ENCODE measurements around the gene DUSP19.

The DUSP19 gene

GRCh38 chr2:183049420-183049819 lies 29.1 kb upstream of the DUSP19 start:
- no peak overlapping the region for H3K4me3 ChIP-seq (ENCODE audit: low read depth, low read length)
- no peaks in the 10 kb centered on the region for H3K79me2 ChIP-seq
- no peak overlapping the region for H3K4me2 ChIP-seq (ENCODE audit: low read length)
- H3K36me3 ChIP-seq (ENCODE audit: control insufficient read depth, insufficient read depth, low read length): no peaks in the 10 kb centered on the region
- no peak for TF ChIP-seq CTCF (IDR thresholded peaks at IDR 0.05)
- no peaks in the 10 kb centered on the region for H3K27me3 ChIP-seq (ENCODE audit: control insufficient read depth, insufficient read depth, low read length)
- H3K9ac ChIP-seq: no peak overlapping the region
- H2AFZ ChIP-seq: no peak overlapping the region
- H3K27ac ChIP-seq: no peak overlapping the region
- no peaks in the 10 kb centered on the region for H3K4me1 ChIP-seq
- no peaks in the 10 kb centered on the region for H3K9me3 ChIP-seq (ENCODE audit: control insufficient read depth, low read length)

- no peaks in the 10 kb centered on the region for H3K4me1 ChIP-seq
- no peak overlapping the region for H3K27ac ChIP-seq
- TF ChIP-seq CTCF (IDR thresholded peaks at IDR 0.05): no peak
- no peak overlapping the region for H3K4me2 ChIP-seq (ENCODE audit: low read length)
- no peak overlapping the region for H3K9ac ChIP-seq
- no peak overlapping the region for H3K4me3 ChIP-seq (ENCODE audit: low read depth, low read length)
- no peak overlapping the region for H2AFZ ChIP-seq
- H3K79me2 ChIP-seq: no peaks in the 10 kb centered on the region
- no peaks in the 10 kb centered on the region for H3K36me3 ChIP-seq (ENCODE audit: control insufficient read depth, insufficient read depth, low read length)
- H3K9me3 ChIP-seq (ENCODE audit: control insufficient read depth, low read length): no peaks in the 10 kb centered on the region
- no peaks in the 10 kb centered on the region for H3K27me3 ChIP-seq (ENCODE audit: control insufficient read depth, insufficient read depth, low read length)
Observed at GRCh38 chr2:183057333-183057985, 21.1 kb upstream of the DUSP19 start.

GRCh38 chr2:183059561-183059960 lies 19.0 kb upstream of the DUSP19 start:
- no peak overlapping the region for H3K27ac ChIP-seq

GRCh38 chr2:183060571-183061231 lies 17.8 kb upstream of the DUSP19 start:
- no peak overlapping the region for H3K4me3 ChIP-seq (ENCODE audit: low read depth, low read length)
- H3K27me3 ChIP-seq (ENCODE audit: control insufficient read depth, insufficient read depth, low read length): no peaks in the 10 kb centered on the region
- TF ChIP-seq CTCF (IDR thresholded peaks at IDR 0.05): no peak
- no peaks in the 10 kb centered on the region for H3K9me3 ChIP-seq (ENCODE audit: control insufficient read depth, low read length)
- H2AFZ ChIP-seq: no peak overlapping the region
- no peaks in the 10 kb centered on the region for H3K4me1 ChIP-seq
- H3K79me2 ChIP-seq: no peaks in the 10 kb centered on the region
- no peak overlapping the region for H3K9ac ChIP-seq
- H3K27ac ChIP-seq: no peak overlapping the region
- no peaks in the 10 kb centered on the region for H3K36me3 ChIP-seq (ENCODE audit: control insufficient read depth, insufficient read depth, low read length)
- no peak overlapping the region for H3K4me2 ChIP-seq (ENCODE audit: low read length)

More at GRCh38 chr2:183059561-183059960, 19.0 kb upstream of the DUSP19 start:
- Histone ChIP-seq H3K4me3 (ENCODE audit: low read depth, low read length) (no peak overlapping the region), H3K36me3 (ENCODE audit: control insufficient read depth, insufficient read depth, low read length) (no peaks in the 10 kb centered on the region), H2AFZ (no peak overlapping the region), H3K9ac (no peak overlapping the region), H3K4me2 (ENCODE audit: low read length) (no peak overlapping the region), H3K27me3 (ENCODE audit: control insufficient read depth, insufficient read depth, low read length) (no peaks in the 10 kb centered on the region), H3K79me2 (no peaks in the 10 kb centered on the region), H3K4me1 (no peaks in the 10 kb centered on the region), H3K9me3 (ENCODE audit: control insufficient read depth, low read length) (no peaks in the 10 kb centered on the region)
- TF ChIP-seq CTCF (IDR thresholded peaks at IDR 0.05): no peak

GRCh38 chr2:183063083-183063482 lies 15.5 kb upstream of the DUSP19 start:
- Histone ChIP-seq H2AFZ (no peak overlapping the region), H3K27ac (no peak overlapping the region), H3K4me1 (no peaks in the 10 kb centered on the region), H3K4me2 (ENCODE audit: low read length) (no peak overlapping the region), H3K9me3 (ENCODE audit: control insufficient read depth, low read length) (no peaks in the 10 kb centered on the region), H3K79me2 (no peaks in the 10 kb centered on the region), H3K4me3 (ENCODE audit: low read depth, low read length) (no peak overlapping the region), H3K27me3 (ENCODE audit: control insufficient read depth, insufficient read depth, low read length) (no peaks in the 10 kb centered on the region), H3K9ac (no peak overlapping the region), H3K36me3 (ENCODE audit: control insufficient read depth, insufficient read depth, low read length) (no peaks in the 10 kb centered on the region)
- no peak for TF ChIP-seq CTCF (IDR thresholded peaks at IDR 0.05)

Measured in parathyroid adenoma (tissue), 2 donors.